Activated CD4-positive, alpha-beta T cell treated with anti-CD3 and anti-CD28 coated beads, Interleukin-2, amount 50 U/mL, for 4 hours (primary cell): Measurements from ENCODE around the gene KCTD13.
"Not testable (repeated sequence)": the region's sequence is repeated elsewhere in the genome, so short reads cannot be mapped to it uniquely, and the experiment has no call there.

Experiments used
- DNase-seq, 2 experiments: peaks; one replicate each; pipeline ENCODE4 v3.0.0-alpha.2; 2020

KCTD13 gene

GRCh38 chr16:29943846-29944799 lies 18.1 kb upstream of the KCTD13 start:
- no peak for DNase-seq

DNA sequence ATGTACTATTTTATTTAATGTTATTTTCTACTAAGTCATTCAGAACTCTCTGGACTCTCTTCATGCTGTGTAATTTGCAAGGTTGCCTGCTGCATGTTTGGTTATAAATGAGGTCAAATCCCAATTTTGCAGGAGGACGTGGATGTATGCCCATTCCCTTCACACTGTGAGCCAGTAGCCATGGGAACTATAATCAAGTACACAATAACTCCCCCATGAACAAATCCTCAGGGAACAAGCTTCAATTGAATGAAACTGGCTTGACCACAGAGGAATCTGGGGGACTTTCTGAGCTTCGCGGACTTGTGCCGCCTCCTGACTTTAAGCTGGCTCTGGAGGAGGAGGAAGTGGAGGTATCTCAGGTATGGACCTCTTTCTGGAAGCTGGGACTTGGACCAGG lies 14.6 kb upstream of the KCTD13 start:
- DNase-seq: no peak

- DNase-seq: not testable (repeated sequence)
Observed at GRCh38 chr16:29931750-29932149, 5.7 kb upstream of the KCTD13 start.

DNA sequence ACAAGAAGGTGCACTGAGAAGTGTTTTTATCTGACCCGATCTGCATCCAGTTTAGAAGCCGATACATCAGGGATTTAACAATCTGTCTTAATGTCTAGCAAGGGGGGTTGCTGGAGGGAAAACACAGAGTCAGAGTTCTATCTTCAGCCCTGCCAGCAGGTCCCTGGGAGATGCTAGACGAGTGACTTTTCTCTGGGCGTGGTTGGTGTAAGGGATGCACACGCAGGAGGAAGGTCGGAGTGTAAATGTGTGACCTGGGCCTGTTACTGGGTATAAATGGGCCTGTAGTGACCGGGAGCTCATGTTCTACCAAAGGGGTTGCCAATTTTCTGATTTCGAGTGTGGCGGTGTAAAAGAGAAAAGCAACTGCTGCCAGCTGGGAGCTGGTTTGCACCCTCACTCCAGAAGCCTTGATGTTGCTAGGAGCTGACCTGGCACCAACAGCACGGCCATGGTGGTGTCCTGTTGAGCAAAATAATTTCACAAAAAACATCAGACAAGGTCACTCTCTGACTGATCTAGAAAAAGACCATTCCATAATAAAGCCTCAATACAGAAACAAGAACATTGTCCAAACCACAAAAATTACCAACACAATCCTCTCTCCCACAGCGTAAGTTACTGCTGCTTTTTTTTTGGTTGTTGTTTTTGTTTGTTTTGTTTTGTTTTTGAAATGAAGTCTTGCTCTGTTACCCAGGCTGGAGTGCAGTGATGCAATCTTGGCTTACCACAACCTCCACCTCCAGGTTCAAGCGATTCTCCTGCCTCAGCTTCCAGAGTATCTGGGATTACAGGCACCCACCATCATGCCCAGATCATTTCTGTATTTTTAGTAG lies 1.3 kb upstream of the KCTD13 start:
- no peak for DNase-seq

- DNase-seq: no peak
Observed at GRCh38 chr16:29926711-29927052, 656 bp upstream of the KCTD13 start.

DNA sequence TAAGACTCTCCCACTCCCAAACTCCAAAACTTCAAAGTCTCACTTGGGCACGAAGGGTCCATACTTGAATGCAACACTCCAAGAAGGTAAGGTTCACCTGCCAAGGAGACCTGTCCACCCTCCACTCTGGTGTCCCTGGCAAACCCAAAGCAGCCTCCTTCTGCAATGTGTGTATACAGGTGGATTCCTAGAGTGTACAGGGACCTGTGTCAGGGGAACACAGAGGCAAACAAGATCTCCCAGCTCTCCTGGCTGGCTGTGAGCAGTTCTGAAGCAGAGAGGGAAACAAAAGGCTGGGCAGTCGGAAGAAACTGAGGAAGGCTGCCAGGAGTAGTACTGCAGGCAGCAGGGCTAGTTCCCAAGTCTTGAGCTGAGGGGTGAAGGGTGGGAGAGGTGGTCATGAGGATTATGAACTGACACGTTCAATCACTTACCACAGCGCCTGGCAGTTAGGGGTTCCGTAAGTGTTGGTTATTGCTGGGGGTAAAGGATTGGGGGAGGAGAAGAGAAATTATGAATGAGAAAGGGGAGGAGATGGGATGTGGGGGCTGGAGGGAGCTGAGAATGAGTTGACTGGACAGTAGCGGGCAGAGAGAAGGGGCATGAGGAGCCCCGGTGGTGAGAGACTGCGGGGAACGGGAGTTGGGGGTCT lies 795 bp downstream of the KCTD13 start:
- DNase-seq: no peak

- no peak for DNase-seq
Observed at GRCh38 chr16:29922986-29923501, 3.0 kb downstream of the KCTD13 start.

- no peak for DNase-seq
Observed at GRCh38 chr16:29922326-29922725, 3.7 kb downstream of the KCTD13 start.

GRCh38 chr16:29921034-29921385 lies 5.0 kb downstream of the KCTD13 start:
- no peak for DNase-seq

DNA sequence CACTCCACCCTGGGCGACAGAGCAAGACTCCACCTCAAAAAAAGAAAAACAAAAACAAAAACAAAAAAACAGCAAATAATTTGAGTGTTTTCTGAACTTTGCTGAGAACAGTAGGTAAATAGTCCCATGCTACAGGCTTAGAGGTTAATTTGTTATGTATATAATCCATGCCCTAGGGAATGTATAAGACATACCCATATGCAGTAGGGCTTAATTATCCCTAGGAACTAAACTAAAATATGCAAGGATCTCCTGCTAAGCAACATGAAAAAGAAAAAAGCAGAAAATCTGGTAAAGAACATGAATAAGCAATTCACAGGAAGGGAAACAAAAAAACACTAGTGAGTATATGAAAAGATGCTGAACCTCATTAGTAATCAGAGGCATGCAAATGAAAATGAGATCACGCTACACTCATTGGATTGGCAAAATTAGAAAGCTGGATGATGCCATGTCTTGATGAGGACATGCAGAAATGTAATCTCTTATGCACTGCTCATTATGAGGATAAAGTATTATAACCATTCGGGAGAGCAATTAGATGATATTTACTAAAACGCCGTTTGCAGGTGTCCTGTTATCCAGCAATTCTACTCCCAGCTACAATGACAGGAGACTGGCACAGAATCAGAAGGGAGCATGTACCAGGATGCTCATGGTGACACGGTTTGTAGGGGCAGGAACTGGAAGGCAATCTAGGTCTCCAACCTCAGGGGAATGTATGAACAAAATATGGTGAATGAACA lies 5.6 kb downstream of the KCTD13 start:
- no peak for DNase-seq

- no peak for DNase-seq
Observed at GRCh38 chr16:29916979-29917378, 9.0 kb downstream of the KCTD13 start.

DNA sequence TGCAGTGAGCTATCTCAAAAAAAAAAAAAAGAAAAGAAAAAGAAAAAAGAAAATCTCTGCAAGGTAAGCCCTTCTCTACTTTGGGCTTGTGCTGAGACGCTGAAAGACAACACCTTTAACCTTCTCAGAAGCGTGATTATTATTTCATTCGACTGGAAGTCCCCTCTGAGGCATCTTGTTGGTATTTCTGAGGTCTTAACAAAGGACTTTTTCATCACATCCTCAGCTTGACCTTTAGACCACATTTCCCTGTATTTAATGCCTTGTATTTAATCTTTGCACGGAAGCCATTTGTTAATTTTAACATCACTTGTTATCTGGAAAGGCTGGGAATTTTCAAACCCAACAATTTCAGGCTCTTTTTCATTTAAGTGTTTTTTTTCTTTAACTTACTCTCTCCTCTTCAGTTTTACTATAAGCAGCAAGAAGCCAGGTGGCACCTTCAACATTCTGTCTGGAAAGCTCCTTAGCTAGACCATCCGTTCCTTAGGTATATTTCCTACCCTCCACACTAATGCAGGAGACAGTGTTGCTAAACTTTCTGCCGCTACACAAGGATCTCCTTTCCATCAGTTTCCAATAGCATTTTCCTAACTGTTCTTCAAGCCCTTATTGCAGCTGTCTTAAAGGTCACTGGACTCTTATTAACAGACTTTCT lies 10.3 kb downstream of the KCTD13 start:
- no peak for DNase-seq

- DNase-seq: no peak
Observed at GRCh38 chr16:29913514-29913913, 12.5 kb downstream of the KCTD13 start.

DNA sequence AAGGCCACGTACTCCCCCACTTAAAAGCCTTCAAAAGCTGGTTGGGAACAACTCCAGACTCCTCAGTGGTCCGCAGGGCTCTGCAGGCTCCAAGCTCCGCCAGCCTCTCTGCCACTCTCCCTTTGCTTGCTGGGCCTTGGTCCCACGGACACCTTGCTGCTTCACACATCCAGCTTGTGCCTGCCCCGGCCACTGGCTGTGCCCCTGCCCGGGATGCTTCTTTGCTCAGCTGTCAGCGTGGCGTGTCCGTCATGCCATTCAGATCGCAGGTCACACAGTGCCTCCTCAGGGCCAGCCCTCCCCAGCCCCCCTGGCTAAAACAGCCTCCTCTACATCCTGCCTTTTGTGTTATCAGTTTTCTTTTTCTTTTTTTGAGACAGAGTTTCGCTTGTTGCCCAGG lies 13.9 kb downstream of the KCTD13 start:
- DNase-seq: no peak

GRCh38 chr16:29911676-29912010 lies 14.4 kb downstream of the KCTD13 start:
- no peak for DNase-seq

DNA sequence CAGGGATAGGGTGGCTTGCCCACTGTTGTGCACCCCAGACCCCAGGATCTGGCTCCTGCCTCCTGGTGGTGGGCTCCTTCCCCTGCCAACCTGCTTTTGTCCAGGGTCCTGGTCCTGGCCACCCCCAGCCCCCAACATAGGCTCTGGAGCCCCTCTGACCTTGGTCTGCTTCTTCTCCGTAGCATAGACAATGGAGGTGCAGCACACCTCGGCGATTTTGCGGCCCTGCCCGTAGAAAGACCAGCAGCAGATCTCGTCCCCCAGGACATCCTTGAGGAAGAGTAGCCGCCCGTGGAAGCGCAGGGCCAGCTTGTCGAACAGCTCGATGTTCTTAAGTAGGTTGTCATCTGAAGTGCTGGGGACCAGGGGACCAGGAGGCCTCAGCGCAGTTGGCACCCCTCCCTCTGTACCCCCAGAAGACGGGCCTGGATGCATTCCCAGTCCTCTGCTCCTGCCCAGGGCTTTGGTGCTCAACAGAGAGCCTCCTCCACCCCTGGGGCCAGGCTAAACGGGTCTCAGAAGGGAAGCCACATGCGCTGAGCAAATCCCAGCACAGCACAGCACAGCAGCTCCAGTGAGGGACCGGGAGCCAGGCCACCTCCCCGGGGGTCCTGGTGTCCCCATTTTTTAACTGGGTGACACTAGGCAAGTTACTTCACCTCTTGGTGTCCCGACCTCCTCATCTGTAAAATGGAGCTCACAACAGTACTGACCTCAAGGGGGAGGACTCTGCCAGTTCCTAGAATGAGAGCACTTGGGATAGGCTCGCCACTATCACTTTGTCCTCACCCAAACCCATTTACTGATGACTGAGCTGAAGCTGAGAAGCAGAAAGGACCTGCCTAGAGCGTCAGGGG lies 15.0 kb downstream of the KCTD13 start:
- DNase-seq: no peak

DNA sequence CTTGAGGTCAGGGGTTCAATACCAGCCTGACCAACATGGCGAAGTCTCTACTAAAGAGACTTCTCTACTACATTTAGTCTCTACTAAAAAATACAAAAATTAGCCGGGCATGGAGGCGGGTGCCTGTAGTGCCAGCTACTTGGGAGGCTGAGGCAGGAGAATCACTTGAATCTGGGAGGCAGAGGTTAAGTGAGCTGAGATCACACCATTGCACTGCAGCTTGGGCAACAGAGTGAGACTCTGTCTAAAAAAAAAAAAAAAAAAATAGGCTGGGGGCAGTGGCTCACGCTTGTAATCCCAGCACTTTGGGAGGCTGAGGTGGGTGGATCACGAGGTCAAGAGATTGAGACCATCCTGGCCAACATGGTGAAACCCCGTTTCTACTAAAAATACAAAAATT lies 16.2 kb downstream of the KCTD13 start:
- not testable (repeated sequence) for DNase-seq

- DNase-seq: no peak
Observed at GRCh38 chr16:29909391-29909790, 16.6 kb downstream of the KCTD13 start.

- no peak for DNase-seq
Observed at GRCh38 chr16:29908719-29909220, 17.3 kb downstream of the KCTD13 start.

DNA sequence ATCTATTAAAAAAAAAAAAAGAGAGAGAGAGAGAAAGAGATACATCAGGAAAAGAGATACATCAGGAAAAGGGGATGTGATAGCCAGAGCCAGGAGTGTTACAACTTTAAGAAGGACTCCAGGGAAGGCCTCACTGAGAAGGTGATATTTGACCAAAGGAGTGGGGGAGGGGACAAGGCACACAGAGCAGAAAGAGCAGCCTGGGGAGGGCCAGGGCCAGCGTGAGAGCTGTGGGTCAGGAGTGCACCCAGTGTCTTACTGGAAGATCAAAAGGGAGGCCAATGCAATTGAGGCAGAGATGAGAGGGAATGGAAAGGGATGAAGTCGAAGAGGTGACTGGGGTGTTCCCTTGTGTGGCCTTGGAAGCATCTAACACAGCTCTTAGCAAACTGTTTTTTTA lies 18.1 kb downstream of the KCTD13 start:
- DNase-seq: no peak
